ENCODE measurements around the gene CLIC5. TPM values are rescaled to one million over a fixed set of nuclear protein-coding genes. Genes with fewer than 3 reads are reported as not detected.

The CLIC5 gene
- total RNA-seq, 1 experiment from 2014 or later, result 0.20 TPM

DNA sequence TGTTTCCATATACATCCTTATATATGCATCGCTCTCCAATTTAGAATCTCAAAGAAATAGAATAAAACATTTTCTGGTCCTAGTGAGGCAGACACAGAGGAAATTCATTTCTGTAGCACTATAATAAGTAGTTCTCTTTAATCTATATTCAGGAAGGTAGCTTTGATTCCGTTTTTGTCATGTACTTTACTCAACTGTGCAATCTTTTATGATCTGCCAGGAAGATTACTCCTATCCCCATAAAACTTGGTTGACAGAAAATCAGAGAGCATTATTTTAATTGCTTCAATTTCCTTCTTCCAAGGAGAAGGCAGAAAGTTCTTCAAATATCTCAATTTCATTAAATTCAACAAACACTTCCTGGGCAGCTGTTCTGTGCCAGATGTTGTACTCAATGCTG is 10.6 kb upstream of the CLIC5 start:
- H3K9me3 Mint-ChIP-seq, result no peaks in the 10 kb centered on the region
- H3K36me3 Mint-ChIP-seq (ENCODE audit: insufficient read depth in 1 of 3, low read depth in 3 of 3), result no peaks in the 10 kb centered on the region
- Histone ChIP-seq H2BK15ac (ENCODE audit: low read depth, low read length) (no peak overlapping the region), H2AFZ (ENCODE audit: low read length) (no peak overlapping the region), H3K56ac (ENCODE audit: insufficient read length, low read depth, low read length) (no peak overlapping the region), H3K14ac (ENCODE audit: insufficient read depth, low read length) (no peak overlapping the region), H3K79me1 (ENCODE audit: insufficient read depth, low read depth, low read length, poor library complexity, severe bottlenecking) (no peaks in the 10 kb centered on the region), H4K20me1 (ENCODE audit: control insufficient read depth, insufficient read depth, insufficient read length) (no peaks in the 10 kb centered on the region), H3K18ac (ENCODE audit: insufficient read length, low read depth, low read length) (no peak overlapping the region), H3K4me1 (ENCODE audit: insufficient read depth, low read length) (no peaks in the 10 kb centered on the region), H2BK12ac (ENCODE audit: insufficient read length, low read depth, low read length) (no peak overlapping the region), H3K79me2 (ENCODE audit: insufficient read depth, low read length) (no peaks in the 10 kb centered on the region), H2BK5ac (ENCODE audit: insufficient read length, low read length) (no peak overlapping the region), H3K4ac (ENCODE audit: low read depth, low read length) (no peak overlapping the region), H3T11ph (ENCODE audit: low read length) (no peak overlapping the region), H3K23me2 (ENCODE audit: insufficient read length, low read depth, low read length, poor library complexity, severe bottlenecking) (no peaks in the 10 kb centered on the region), H3K9ac (ENCODE audit: extremely low read depth, insufficient read length, low read length) (no peak overlapping the region), H2BK20ac (ENCODE audit: low read depth, low read length, poor library complexity, severe bottlenecking) (no peak overlapping the region), H2AK5ac (ENCODE audit: insufficient read length, low read length) (no peak overlapping the region), H2BK120ac (ENCODE audit: low read depth, low read length, poor library complexity, severe bottlenecking) (no peak overlapping the region), H3K23ac (ENCODE audit: insufficient read length, low read depth, low read length) (no peak overlapping the region), H4K8ac (replicated peaks; ENCODE audit: insufficient read length, low read depth, low read length) (no peak overlapping the region), H3K27ac (ENCODE audit: insufficient read length, low read depth, low read length) (no peak overlapping the region), H3K27me3 (ENCODE audit: insufficient read depth, low read length) (no peaks in the 10 kb centered on the region), H4K5ac (ENCODE audit: insufficient read length, low read depth, low read length) (no peak overlapping the region), H4K91ac (ENCODE audit: insufficient read length, low read depth, low read length) (no peak overlapping the region), H3K9me3 (ENCODE audit: control insufficient read depth, low read depth, low read length) (no peaks in the 10 kb centered on the region), H3K4me2 (ENCODE audit: insufficient read depth, insufficient read length, low read length) (no peak overlapping the region)
- H3K4me1 Mint-ChIP-seq, result peaks cover 4% of the 10 kb centered on the region in 2 experiments; a peak in 2 of 4 replicates
- no peak overlapping the region for H3K4me3 Mint-ChIP-seq
- H3K27ac Mint-ChIP-seq, result no peak overlapping the region
- no peak for TF ChIP-seq CTCF (conservative IDR thresholded peaks at IDR 0.05)
- no peak for DNase-seq
- WGBS (ENCODE audit: extremely low coverage, insufficient read length, low lambda C conversion rate), result no CpG with 5 or more reads among the region's 2 CpGs
- peaks cover 10% of the 10 kb centered on the region for H3K27me3 Mint-ChIP-seq (ENCODE audit: low read depth)

All from H9 (cell line).